HG03571 (cell line): ENCODE results near the gene ZNF560.
A peak's percentile ranks its signal among the peaks of the same experiment; 100 is the strongest.

Source experiments
- ATAC-seq: cut with Tn5 transposase; IDR thresholded peaks from one replicate; pipeline ENCODE4 v1.9.1; 2021; ENCODE audit not compliant: unreplicated experiment

The ZNF560 gene

DNA sequence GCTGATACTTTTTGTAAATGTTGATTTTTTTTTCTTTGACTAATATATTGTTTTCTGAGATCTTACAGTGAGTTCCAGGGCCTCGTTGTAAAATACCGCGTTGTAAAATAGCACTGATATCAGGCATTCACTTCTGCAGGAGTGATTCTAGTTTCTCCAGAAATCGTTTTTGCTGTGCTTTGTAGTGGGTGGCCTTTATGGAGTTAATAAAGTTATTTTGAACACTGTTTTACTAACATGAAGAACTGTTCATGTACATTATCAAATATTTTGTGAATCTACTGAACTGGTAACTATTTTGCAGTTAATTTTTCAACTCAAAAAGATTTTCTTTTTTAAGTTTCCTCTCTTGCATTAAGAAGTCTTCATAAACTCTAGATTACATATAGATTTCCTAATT lies 62.1 kb downstream of the ZNF560 start:
- ATAC-seq = no peak

GRCh38 chr19:9435279-9436268 lies 62.8 kb downstream of the ZNF560 start, which contains the start of gene ZNF266:
Gene ZNF266 (minus strand): TSS chr19:9435573. CDS start chr19:9420089, 15,484 bp downstream.
- ATAC-seq = peak; percentile 91

DNA sequence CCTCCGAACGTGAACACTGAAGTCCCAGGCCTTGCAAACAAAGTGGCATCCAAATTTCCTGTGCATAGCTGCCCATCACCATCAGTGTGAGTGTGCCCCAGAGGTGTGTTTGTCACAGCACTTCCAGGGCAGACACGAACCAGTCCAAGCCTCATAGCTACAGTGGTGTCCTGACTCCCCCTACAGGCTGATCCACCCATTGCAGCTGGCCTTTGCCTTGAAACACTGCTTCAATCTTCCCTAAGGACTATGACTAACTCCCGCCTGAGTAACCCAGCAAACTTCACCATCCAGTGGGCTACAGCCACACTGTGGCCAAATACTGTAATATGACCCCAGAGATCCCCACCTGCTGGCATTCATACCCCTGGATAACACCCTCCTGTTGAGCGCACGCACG lies 66.9 kb downstream of the ZNF560 start:
- ATAC-seq = no peak

DNA sequence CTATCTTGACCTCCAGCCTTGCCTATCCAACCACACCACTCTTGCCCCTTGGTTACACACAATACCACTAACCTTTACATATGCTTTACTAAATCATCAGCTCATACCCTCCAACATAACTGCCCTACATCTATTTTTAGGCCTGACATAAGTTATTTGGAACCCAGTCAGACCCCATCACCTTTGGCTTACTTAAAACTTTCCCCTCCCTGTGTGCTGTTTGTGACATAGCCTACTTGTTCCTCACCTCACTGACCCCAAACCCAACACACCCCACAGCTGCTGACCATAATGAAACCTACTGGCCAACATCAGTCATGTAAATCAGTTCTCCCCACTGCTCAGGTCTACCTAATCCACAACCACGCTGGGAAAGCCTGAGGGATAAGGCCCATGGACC lies 68.0 kb downstream of the ZNF560 start:
- ATAC-seq = no peak

GRCh38 chr19:9427941-9428340 lies 70.5 kb downstream of the ZNF560 start:
- ATAC-seq = no peak
